Measurements from ENCODE around the gene SYCE3.

SYCE3 gene

DNA sequence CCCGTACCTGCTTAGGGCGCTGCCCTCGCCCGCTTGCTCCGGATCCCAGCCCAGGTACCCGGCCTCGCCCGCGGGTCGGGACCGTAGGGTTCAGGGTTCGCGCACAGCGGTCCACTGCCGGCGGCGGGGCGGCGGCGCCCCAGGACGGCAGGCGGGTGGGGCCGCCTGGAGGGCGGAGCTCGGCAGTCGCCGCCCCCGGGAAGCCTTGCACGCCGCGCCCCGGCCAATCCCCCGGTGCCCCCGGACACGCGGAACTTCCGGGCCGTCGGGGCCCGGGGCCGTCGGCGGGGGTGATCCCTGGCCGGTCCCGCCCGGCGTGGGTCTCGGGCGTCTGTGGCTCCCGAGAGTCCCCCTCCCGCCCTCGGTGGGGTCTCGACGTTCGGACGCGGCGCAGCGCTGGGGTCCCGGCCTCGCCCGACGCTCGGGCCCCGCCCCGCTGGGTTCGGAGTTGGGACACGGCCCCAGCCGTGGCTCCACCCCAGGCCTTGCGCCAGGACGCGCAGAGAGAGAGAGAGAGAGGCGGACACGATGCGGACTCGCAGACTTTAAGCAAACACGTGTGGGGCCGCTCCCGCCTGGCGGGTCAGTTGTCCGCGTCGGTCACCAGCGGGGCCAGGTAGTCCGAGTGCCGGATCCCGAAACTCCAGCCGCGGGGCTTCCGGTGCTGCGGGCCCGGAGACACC is 32.7 kb downstream of the SYCE3 start, which contains the start of gene TYMP (continued):
- TF ChIP-seq TSHZ1 (tag by site-specific recombination; IDR thresholded peaks at IDR 0.05; ENCODE audit: borderline replicate concordance) (no peak), KLF8 (tag by site-specific recombination; IDR thresholded peaks at IDR 0.05) (0 out of 2 replicates have a peak, but pooled peaks have one; percentile 11), PBX3 (CRISPR knock-in tag; IDR thresholded peaks at IDR 0.05) (peak; percentile 28; the same call in 1 of the 2 replicates), ZNF529 (tag by site-specific recombination; IDR thresholded peaks at IDR 0.05; ENCODE audit: insufficient replicate concordance) (no peak)

- TF ChIP-seq KLF1 (tag by site-specific recombination; IDR thresholded peaks at IDR 0.05) (peak; percentile 28; the same call in 1 of the 2 replicates), KLF8 (tag by site-specific recombination; IDR thresholded peaks at IDR 0.05) (peak; percentile 87), ZNF544 (tag by site-specific recombination; IDR thresholded peaks at IDR 0.05) (no peak)
- Histone ChIP-seq H3K36me3 (ENCODE audit: control insufficient read depth in 2 of 2, insufficient read depth in 1 of 2, low read length in 2 of 2) (peaks cover 0 to 2% of the 10 kb centered on the region in 2 experiments; a peak in 1 of 3 replicates), H3K27ac (ENCODE audit: extremely low read depth, low read depth, low read length) (no peak overlapping the region), H3K4me1 (ENCODE audit: control insufficient read depth, insufficient read depth, low read length) (no peaks in the 10 kb centered on the region; the same call in 1 of the 2 replicates), H3K9me3 (ENCODE audit: control insufficient read depth, insufficient read depth, low read depth, low read length) (no peaks in the 10 kb centered on the region), H3K4me3 (ENCODE audit: low read depth, low read length) (no peak overlapping the region)
- ChIA-PET POLR2A (interaction anchor here (0.6 to 1.7 kb wide), 3 partner anchors 17 to 33 kb away, joined by 3 to 6 read pairs (median 4); partner anchors contain the start of genes LMF2, NCAPH2 and SYCE3), CTCF (no interaction called here)
Observed at GRCh38 chr22:50529416-50529896, 33.3 kb downstream of the SYCE3 start.

DNA sequence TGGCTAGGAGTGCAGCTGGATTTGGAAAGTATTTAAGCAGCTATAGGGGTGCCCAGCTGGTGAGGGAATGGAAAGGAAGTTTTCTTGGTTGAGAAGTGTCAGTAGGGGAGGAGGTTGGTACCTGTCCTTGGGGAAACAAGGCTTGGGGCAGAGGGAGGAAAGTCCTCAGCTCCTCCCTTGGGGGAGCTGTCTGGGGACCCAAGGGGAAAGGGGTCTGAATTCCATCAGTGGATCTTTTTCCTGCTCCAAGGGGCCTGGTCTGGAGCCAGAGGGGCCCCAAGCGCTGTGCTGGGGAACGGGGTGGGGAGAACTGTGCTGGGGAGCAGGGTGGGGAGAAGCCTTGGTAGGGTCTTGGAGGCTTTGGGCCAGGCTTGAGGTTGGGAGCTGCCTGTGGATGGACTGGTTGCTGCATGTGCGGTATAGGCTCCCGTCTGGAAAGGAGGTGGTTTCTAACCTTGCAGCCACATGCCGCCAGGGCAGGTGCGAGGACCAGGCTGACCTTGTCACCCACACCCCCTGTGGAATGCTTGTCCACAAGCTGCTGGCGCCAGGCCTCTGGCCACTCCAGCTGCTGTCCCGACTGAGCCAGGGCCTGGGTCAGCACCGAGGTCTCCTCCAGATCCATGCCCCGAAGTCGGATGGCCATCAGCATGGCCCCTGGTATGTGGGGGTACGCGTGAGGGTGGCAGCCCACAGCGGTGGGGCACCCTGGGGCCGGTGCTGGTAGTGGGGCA is 33.9 kb downstream of the SYCE3 start:
- POLR2A ChIA-PET: interaction anchor here (0.6 to 1.7 kb wide), 5 partner anchors 17 to 54 kb away, joined by 3 to 6 read pairs (median 4); partner anchors contain the start of genes CHKB, LMF2, NCAPH2 and SYCE3
- TF ChIP-seq PRDM1 (tag by site-specific recombination; IDR thresholded peaks at IDR 0.05): peak; percentile 46; the same call in 1 of the 2 replicates
- TF ChIP-seq HIC1 (tag by site-specific recombination; IDR thresholded peaks at IDR 0.05): peak; percentile 53
- TF ChIP-seq ZNF433 (tag by site-specific recombination; IDR thresholded peaks at IDR 0.05; ENCODE audit: low read depth): no peak
- 0 out of 2 replicates have a peak, but pooled peaks have one; percentile 5 for TF ChIP-seq GLIS2 (tag by site-specific recombination; IDR thresholded peaks at IDR 0.05)
- no peak overlapping the region for H3K27ac ChIP-seq (ENCODE audit: extremely low read depth, low read depth, low read length)
- CTCF ChIA-PET: interaction anchor here (0.7 to 1.0 kb wide), 3 partner anchors 35 to 141 kb away, joined by 3 read pairs; no protein-coding TSS in a partner anchor
- no peak overlapping the region for H3K4me3 ChIP-seq (ENCODE audit: low read depth, low read length)
- no peaks in the 10 kb centered on the region; the same call in 1 of the 2 replicates for H3K4me1 ChIP-seq (ENCODE audit: control insufficient read depth, insufficient read depth, low read length)
- no peaks in the 10 kb centered on the region for H3K9me3 ChIP-seq (ENCODE audit: control insufficient read depth, insufficient read depth, low read depth, low read length)
- peaks cover 0 to 8% of the 10 kb centered on the region in 2 experiments; a peak in 1 of 3 replicates for H3K36me3 ChIP-seq (ENCODE audit: control insufficient read depth in 2 of 2, insufficient read depth in 1 of 2, low read length in 2 of 2)
